Measurements from ENCODE around the gene HS2ST1.
"Not testable (repeated sequence)": the region's sequence is repeated elsewhere in the genome, so short reads cannot be mapped to it uniquely, and the experiment has no call there.

HS2ST1 gene

DNA sequence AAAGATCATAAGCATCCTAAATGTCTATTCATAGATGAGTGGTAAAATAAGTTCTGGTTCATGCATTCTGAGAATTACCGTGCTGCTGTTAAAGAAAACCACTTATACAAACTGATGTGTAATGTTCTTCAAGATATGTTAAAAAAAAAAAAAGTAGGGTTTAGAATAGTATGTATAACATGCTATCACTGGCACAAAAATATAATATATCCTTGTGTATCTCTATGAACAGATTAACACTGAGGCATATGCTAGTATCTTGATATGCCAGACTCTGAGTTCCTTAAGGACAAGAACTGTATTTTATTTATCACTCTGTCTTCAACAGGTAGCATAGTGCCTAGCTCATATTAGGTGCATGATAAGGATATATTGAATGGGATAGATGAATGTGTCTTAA, 108.9 kb downstream of the HS2ST1 start:
- no peak for DNase-seq (ENCODE audit: low spot score)

DNA sequence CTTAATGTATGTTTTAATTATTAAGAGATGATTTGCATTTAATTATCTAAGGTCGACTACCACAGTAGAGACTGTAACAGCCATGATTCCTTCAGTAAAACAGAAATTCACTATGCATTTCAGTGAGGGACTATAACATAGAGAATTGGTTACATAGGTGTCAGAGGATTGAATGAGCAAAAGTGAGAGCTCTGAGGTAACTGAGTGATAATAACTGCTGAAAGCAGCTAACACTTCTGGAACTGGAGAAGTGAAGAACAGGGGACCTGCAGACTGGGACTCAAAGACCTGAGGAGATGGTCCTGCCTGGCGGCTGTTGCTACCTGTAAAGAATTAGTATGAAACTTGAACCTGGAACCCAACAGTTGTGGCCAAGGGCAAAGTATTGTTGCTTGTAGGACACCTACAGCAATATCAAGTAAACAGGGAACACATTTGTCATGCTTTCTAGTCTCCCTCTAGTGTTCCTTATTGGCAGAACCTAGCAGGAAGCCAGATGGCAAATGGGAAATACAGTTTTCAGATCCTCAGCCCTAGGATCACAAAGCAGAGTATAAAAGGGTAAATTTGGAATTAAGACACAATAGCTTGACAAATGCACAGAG, 110.6 kb downstream of the HS2ST1 start:
- peak; percentile 59 for DNase-seq (ENCODE audit: low spot score)

DNA sequence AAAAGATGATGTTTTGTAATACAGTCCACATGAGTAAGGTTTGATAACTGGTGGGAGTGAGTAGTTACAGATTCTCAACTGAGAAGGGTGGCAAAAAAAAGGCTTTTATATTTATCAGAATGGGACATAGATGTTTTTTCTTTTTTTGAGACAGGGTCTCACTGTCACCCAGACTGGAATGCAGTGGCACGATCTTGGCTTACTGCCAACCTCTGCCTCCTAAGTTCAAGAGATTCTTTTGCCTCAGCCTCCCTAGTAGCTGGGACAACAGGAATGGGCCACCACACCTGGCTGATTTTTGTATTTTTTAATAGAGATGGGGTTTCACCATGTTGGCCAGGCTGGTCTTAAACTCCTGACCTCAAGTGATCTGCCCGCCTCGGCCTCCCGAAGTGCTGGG, 113.1 kb downstream of the HS2ST1 start:
- not testable (repeated sequence) for DNase-seq (ENCODE audit: low spot score)

DNA sequence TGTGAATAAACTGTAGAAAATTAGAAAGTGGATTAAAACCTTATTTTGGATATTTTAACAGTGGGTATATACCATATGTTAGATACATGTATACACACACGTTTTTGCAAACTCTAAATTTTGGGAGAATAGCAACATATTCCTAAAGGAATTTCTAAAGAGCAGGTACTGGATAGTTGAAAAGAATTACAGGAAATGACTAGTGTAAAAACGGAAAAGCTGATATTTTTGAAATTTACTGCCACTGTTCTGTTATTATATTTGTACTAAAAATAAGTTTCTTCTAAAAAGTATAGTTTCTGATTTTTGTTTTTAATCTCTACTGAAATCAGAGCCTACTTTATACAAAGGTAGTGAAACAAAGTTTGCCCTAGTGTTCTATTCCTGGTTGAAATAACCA, 114.1 kb downstream of the HS2ST1 start:
- no peak for DNase-seq (ENCODE audit: low spot score)

DNA sequence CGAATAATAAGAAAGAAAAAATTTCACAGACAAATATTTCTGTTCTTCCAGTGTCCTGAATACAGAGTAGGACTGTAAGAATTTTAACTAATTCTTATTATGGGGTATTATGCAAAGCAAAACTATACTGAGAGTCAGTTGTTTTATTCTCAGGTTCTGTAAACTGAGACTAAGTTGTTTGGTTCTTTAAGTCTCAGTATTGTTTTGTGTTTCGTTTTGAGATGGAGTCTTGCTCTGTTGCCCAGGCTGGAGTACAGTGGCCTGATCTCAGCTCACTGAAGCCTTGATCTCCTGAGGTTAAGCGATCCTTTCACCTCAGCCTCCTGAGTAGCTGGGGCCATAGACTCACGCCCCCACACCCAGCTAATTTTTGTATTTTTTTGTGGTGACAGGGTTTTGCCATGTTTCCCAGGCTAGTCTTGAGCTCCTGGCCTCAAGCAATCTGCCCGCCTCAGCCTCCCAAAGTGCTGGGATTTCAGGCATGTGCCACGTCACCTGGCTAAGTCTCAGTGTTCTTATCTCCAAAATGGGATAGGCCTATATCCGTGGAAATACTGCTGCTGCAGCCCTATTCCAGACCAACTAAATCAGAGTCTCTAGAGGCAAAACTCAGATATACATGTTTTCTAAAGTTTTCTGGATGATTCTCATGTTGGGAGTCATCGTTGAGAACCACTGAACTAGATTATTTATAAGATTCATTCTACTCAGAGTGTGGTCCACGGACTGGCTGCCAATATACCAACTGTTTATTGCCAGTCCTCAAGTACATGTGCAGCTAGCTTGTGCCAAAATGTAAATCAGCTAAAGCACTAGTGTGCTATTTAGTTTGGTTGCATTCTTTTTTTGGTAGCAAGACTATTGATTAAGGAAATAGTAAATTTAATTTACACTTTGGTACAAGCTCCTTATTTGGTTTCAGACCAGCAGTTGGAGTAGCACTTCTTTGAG, 116.6 kb downstream of the HS2ST1 start:
- no peak for DNase-seq (ENCODE audit: low spot score)

DNA sequence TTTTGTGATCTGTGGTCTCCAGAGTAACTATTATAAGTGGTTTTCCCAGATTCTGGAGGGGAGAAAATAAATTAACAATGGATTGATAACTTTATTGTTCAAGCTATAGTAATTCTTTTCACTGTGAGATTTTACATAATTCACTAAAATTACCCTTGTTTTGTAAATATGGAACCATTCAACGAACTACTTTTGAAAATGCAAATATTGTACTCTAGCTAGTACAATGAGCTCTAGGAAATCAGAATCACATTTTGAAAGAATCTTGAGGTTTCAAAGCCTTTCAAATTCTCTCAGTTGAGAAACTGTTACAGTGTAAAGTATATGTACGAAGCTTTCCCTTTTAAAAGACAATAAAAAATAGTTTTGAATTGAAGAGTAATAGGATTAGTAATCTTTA, 119.9 kb downstream of the HS2ST1 start:
- no peak for DNase-seq (ENCODE audit: low spot score)

DNA sequence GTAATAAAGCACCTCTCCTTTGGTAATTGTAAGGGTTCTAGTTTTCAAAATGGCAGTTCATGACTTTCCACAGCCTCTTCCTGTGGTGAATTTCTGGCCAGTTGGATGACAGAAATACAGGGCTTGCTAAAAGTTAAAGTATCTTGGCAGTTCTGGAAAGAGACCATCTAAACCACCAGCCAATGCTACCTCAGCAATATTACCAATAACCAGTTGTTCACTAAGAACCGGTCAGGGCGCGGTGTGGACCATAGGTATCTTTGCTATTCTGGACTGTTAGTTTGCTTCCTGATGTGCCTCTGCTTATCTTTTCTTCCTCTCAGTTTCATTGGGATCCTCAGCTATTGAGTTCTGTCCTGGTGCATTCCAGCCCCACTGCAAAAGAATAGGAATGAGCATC, 124.7 kb downstream of the HS2ST1 start:
- DNase-seq (ENCODE audit: low spot score), result no peak

DNA sequence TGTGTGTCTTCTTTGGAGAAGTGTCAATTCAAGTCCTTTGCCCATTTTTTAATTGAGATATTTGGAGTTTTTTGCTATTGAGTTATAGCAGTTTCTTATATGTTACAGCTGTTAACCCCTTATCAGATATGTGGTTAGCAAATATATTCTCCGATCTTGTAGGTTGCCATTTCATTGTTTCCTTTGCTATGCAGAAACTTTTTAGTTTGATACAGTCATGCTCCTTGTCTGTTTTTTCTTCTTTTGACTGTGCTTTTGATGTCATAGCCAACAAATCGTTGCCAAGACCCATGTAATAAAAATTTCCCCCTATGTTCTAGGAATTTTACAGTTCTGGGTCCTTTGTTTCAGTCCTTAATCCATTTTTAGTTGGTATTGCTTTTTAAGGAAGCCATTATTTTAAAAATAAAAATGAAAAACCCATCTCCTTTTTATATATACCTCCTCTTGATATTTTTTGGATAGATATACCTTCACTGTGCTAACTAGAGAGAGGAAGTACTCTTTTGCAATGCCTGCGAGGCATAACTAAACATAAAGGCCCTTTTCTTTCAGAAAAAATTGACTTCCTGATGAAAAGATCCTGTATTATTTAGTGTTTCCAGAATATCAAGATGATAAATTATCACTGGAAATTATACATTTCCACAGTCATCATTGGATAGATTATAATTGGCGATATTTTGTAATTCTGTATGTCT, 127.8 kb downstream of the HS2ST1 start:
- no peak for DNase-seq (ENCODE audit: low spot score)

DNA sequence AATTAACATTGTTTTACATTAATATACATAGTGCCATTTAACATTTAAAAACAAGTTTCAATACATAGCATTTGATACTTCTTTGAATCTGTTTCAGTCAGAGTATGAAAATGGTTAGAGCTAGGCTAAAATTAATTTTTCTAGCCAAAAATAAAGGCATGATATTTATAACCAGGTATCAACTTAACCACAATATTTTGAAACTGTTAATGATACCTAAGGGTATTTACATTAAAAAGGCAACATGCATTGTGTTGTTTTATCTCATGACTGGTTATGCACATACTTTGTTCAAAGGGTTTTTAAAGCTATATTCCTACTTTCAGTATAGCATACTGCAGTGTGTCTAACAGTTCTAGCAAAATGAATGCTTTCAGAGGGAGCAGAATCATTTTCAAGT, 130.0 kb downstream of the HS2ST1 start:
- DNase-seq (ENCODE audit: low spot score), result no peak

DNA sequence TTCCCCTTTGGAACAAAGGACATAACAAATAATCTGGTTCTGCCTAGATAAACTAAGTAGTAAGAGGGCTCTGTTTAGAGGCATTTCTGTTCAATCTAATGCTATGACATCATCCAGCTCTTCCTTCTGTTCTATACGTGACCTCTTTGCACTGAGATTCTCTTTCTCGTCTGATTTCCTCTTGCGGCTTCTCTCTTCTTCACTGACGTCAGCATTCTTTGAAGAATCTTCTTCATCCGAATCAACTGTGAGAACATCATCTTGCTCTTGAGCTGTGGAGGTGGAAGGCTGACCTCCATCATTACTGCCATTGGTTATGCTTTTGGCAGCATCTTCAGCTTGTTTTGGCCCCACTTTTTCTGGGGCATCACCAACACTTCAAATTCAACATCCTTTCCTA, 130.4 kb downstream of the HS2ST1 start:
- DNase-seq (ENCODE audit: low spot score), result no peak

DNA sequence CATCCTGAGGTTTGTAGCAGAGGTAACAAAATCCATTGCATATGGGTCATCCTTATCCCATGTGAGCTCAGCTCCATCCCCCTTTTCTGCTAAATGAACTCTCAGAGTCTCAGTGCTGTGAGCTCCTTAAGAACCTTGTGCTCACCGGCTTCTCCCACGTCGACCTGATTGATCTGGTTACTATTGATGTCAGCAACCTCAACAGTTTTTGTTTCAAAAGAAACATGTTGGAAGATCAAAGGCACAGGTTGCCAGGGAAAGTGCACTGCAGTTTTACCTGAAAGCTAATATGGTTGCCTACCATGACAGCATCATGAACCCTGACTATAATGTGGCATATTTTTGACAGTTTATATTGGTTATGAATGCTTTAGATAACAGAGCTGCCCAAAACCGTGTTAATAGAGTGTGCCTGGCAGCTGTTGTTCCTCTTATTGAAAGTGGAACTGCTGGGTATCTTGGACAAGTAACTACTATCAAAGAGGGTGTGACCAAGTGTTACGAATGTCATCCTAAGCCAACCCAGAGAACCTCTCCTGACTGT, 131.4 kb downstream of the HS2ST1 start:
- no peak for DNase-seq (ENCODE audit: low spot score)

DNA sequence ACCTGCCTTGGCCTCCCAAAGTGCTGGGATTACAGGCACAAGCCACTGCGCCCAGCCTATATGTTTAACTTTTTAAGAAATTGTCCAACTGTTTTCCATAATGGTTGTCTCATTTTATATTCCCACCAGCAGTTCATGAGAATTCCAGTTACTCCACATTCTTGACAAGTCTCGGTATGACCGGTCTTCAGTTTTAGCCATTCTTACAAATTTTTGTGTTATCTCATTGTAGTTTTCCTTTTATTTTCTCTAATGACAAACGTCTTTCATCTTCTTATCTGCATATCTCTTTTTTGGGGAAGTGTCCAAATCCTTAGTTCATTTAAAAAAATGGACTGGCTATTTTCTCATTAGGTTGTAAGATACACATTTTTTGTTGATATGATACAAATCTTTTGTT, 132.5 kb downstream of the HS2ST1 start:
- DNase-seq (ENCODE audit: low spot score), result no peak

DNA sequence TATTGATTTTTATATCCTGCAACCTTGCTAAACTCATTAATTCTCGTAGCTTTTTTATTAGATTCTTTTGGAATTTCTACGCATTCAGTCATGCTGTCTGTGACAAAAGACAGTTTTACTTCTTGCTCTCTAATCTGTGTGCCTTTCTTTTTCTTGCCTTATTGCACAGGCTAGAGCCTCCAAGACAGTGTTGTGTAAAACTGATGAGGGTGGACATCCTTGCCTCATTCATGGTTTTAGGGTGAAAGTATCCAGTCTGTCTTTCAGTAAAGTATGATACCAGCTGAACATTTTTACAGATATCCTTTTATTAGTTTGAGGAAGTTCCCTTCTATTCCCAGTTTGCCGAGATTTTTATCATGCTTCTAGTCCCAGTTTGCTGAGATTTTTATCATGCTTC, 133.8 kb downstream of the HS2ST1 start:
- DNase-seq (ENCODE audit: low spot score), result no peak

DNA sequence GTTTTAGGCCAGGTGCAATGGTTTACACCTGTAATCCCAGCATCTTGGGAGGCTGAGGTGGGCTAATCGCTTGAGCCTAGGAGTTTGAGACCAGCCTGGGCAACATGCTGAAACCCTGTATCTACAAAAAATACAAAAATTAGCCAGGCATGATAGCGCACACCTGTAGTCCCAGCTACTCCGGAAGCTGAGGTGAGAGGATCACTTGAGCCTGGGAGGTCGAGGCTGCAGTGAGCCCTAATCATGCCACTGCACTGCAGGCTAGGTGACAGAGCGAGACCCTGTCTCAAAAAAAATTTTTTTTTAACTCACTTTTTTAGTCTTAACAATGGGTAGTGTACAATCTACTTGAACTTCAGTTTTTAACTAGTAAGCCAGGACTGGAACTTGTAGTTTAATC, 137.5 kb downstream of the HS2ST1 start:
- no peak for DNase-seq (ENCODE audit: low spot score)

DNA sequence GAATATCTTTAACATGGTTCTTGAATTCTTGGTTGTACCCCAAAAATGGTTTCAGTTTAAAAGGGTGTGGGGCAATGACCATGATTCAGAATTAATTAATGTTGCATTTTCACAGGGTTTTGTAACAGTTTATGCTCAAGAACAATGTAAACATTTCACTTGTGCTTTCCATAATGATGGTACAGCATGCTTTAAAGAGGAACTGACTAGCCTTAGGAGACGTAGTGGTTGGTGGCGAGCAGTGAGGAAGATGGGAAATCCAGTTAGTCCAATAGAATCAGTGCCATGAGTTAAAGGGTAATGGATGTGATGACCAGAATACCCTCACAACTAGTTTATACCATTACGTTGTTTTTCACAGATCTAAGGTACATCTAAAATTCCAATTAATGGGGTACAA, 138.0 kb downstream of the HS2ST1 start:
- DNase-seq (ENCODE audit: low spot score), result no peak

DNA sequence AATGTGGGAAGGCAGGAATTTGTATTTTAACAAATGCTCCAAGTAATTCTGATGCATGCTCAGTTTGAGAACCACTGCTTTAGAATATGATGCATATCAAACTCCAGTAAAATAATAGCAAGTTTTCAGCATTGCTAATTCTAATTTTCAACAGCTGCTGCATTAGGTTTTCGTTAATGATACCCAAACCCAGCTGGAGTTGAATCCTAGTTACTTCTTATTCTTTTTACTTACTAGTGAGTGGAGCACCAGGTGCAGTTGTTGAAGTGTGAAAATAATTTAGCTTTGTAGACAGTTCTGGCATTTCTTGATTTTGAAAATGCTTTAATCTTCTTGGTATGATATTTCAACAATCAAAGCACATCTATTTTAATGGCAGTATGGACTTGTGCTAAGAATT, 138.5 kb downstream of the HS2ST1 start:
- no peak for DNase-seq (ENCODE audit: low spot score)

DNA sequence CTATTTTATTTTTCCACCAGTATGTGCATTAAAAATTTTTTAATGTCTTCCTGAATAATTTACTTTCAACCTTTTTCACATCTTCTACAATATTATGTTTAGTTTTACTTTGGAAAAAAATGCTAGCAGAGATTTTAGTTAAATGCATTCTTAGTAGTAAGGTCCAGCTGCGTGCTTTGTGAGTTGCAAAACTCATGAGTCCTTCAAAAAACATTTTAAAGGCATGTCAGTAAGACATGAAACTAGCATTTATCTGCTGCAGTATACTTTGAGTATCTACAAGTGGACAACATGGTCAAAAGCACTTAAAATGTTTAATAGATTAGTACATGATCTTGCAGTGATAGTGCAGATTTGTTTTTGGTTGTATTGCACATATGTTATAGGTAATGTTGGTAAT, 139.0 kb downstream of the HS2ST1 start:
- DNase-seq (ENCODE audit: low spot score), result no peak

DNA sequence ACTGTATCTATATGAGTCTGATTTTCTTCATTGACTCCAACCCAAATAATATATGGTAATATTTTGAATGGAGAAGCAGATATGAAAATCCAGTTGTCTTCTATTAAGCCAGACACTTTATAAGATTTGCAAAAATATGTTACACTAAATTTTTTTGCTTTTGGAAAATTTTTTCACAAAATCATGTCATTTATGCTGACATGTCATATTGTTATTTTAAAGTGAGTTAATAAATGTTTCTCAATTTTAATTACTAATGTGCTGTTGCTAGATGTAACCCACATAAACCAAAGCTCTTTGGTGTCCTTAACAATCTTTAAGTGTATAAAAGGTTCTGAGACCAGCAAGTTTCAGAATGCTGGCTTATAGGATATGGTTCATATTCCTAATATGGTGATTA, 142.5 kb downstream of the HS2ST1 start:
- no peak for DNase-seq (ENCODE audit: low spot score)

DNA sequence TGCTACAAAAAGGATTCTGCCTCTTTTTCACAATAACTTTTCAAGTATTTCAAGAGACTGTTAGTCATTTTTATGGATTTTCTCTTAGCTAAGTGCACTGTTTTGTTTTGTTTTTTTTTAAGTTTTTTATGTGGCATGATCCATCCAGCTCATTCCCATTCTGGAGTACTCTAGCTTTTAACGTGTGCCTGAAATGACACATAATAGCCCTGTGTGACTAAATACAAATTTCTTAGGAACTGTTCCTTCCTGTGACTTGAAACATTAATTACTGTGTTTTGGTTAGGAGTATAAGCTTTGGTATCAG, 143.9 kb downstream of the HS2ST1 start:
- no peak for DNase-seq (ENCODE audit: low spot score)

DNA sequence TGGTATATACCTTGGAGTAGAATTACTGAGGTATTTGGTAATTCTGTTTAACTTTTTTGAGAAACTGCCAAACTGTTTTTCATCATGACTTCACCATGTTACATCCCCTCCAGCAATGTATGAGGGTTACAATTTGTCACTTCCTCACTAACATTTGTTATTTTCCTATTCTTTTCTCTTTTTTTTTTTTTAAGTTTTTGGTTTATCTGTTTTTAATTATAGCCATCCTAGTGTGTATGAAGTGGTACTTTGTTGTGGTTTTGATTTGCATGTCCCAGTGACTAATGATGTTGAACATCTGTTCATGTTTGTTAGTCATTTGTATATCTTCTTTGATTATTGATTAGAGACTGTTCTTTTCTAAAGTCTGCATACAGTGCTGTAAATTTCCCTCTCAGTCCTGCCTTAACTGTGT, 147.3 kb downstream of the HS2ST1 start:
- DNase-seq (ENCODE audit: low spot score), result no peak

DNA sequence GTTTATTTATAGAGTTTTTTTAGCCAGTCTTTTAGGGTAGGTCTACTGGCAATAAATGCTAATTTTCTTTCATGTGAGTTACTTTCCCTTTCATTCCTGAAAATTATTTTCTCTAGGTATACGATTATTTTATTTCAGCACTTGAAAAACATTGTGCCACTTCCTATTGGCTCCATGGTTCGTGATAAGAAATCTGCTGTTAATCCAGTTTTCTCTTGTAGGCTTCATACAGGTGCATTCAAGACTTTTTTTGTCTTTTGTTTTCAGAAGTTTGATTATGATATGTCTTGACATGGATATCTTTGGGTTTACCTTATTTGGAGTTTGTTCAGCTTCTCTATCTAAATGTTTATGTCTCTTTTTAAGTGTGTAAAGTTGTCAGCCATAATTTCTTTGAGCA, 148.3 kb downstream of the HS2ST1 start:
- DNase-seq (ENCODE audit: low spot score), result no peak

DNA sequence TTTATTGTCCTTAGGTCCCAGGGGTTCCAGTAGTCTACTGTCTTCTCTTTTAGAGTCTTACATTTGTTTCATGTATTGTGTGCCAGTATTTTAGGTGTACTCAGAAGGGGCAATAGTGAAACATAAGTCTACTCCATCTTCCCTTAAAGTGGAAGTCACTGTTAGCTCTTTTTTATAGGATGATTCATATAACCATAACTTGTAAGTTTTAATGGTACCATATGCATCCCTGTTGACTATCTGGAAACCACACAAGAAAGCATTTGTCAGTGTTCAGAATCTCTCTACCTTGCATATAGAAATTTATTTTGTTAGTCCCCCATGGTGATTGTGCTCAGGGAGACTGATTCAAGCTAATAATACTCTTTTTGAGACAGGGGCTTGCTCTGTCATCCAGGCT, 149.9 kb downstream of the HS2ST1 start:
- no peak for DNase-seq (ENCODE audit: low spot score)

DNA sequence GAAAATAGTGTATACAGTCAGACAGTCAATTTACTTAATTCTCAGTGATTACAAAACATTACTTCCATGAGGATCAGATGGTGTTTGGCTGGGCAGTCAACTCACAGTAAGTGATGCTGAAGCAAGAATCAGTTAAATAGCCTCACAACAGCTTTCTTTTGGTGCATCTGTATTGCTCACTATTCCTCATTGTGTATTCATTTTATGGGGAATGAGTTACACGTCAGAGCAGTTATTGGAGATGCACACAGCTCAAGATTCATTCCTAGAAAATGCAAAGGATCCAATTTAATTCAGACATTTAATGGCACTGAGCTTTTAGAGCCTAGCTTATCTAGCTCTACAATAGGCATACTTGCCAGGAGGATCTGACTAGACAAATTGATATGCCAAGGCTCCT, 150.6 kb downstream of the HS2ST1 start:
- DNase-seq (ENCODE audit: low spot score), result no peak

All from hematopoietic multipotent progenitor cell treated with erythropoietin and hydrocortisone succinate and interleukin-3 and kit ligand, for 15 days (in vitro differentiated cells).